22Rv1 (cell line): Measurements from ENCODE around the gene SORCS2.
A peak's percentile ranks its signal among the peaks of the same experiment; 100 is the strongest.

Experiments
- H3K27ac ChIP-seq: fragments of 450-650 bp; 2 replicates; pipeline ENCODE4 v1.5.1; 2017
- ZFX ChIP-seq: fragments of 450-650 bp; IDR thresholded peaks from 2 replicates; pipeline ENCODE4 v1.6.1; 2017; ENCODE audit warnings: antibody characterized with exemption, borderline replicate concordance
- TF ChIP-seq, protein P1 (sequence below): fragments of 450-650 bp; IDR thresholded peaks from 2 replicates; pipeline ENCODE4 v1.5.1; 2017; ENCODE audit warnings: mild to moderate bottlenecking

The SORCS2 gene

DNA sequence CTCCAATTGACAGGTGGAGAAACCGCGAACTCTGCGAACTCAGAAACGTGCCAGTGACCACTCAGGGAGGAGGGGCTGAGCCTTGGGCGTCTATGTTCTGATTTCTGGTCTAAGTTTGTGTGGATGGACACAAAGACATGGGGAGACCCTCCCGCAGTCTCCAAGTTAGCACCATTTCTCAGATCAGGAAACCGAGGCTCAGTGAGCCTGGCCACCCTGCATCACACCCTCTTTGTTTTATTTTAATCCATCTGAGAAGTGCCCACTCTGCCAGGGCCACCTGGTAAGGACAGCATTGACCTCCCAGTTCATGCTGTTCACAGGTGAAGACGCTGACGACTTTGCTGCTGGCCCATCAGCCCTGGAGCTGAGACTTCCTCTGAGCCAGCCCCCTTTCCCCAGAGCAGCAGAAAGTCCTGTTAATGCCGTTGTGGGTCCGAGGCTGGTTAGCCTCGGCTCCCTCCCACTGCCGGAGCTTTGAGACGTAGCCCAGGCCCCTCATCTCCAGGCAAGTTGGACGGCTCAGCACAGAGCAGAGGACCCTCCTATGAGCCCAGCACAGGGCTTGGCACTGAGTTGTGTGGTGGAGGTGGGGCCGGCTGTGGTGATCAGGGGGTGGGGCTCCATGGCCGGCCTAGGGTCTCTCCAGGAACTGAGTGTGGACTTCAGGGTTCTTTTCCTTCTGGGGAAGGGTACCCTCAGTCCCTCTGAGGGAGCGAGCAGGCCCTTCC lies 198.7 kb downstream of the SORCS2 start:
- no peak overlapping the region for H3K27ac ChIP-seq
- TF ChIP-seq ZFX, result no peak
- TF ChIP-seq, protein P1, sequence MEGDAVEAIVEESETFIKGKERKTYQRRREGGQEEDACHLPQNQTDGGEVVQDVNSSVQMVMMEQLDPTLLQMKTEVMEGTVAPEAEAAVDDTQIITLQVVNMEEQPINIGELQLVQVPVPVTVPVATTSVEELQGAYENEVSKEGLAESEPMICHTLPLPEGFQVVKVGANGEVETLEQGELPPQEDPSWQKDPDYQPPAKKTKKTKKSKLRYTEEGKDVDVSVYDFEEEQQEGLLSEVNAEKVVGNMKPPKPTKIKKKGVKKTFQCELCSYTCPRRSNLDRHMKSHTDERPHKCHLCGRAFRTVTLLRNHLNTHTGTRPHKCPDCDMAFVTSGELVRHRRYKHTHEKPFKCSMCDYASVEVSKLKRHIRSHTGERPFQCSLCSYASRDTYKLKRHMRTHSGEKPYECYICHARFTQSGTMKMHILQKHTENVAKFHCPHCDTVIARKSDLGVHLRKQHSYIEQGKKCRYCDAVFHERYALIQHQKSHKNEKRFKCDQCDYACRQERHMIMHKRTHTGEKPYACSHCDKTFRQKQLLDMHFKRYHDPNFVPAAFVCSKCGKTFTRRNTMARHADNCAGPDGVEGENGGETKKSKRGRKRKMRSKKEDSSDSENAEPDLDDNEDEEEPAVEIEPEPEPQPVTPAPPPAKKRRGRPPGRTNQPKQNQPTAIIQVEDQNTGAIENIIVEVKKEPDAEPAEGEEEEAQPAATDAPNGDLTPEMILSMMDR, result no peak

DNA sequence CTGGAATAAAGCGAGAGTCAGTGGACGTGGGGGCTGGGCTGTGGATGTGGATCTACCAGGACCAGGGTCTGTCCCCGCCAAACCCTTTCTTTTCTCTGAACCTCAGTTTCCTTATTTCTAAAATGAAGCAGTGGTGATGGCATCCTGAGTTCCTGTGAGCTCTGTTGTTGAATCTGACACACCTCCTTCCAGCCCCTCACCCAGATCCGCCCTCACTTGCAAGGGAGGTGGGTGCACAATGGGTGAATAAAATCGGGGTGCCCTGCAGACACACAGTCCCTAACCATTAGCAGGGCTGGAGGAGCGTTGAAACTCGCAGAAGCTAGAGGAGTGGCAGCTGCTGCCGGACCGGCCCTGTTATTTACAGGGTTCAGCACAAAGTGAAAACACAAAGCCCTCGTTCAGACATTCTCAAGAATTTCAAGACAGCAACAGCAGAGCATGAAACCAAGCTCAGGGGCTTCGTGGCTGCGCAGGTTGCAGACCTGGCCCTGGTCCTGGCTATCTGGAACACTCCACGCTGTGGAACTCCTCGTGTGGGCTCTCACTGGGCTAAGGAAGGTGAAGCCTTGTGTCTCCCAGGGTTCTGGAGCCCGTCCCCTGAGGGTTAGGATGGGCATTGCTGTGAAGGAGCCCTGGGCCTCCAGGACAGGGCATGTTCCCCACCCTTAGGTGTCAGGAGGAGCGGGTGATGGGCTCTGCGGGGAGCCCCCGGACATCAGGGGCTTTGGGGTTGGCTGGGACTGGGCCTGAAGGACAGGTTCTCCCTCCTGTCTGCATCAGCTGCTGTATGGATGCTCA lies 199.5 kb downstream of the SORCS2 start:
- no peak for TF ChIP-seq ZFX
- TF ChIP-seq, protein P1, result no peak
- no peak overlapping the region for H3K27ac ChIP-seq

DNA sequence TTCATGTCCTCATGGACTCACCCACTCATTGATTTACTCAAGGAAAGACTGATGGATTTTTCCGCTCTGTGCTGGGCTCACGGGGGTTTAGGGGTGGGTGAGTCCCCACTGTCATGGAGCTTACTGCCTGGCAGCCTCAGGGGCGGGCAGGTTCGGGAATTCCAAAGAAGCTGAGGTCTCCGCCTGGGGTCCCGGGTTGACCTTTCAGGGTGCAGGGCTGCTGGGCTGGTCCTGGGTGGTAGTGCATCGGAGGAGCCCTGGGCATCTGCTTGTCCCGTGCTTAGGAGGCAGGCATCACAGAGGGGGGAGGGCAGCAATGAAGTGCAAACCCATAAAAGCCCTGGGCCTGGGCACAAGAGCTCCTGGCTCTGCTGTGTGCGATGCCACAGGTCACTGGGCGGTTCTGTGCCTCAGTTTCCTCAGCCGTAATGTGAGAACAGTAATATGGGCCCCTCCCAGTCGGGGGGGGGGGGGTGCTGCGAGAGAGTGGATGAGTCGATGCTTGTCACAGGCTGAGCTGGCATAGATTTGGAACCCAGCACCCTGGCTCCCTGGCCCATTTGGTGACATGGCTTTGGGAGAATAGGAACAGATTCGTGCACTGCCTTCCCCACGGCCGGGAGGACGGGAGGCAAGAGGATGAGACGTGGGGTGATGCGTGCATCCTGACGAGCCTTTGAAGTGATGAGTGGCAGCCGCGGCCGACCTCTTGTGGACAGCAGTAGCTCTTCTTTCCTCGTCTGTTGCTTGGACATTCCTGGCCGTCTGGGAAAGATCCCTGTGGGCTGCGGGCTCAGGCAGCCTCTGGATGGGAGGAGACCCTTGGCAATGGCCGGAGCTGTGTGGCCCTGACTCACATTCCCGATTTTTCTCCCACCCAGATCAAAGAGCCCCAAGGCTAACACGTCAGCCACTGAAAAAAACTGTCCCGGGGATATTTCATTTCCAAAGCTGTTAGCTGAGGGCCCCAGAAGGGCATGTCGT lies 200.4 kb downstream of the SORCS2 start:
- no peak overlapping the region for H3K27ac ChIP-seq
- TF ChIP-seq, protein P1, result 0 out of 2 replicates have a peak, but pooled peaks have one; percentile 12
- no peak for TF ChIP-seq ZFX

DNA sequence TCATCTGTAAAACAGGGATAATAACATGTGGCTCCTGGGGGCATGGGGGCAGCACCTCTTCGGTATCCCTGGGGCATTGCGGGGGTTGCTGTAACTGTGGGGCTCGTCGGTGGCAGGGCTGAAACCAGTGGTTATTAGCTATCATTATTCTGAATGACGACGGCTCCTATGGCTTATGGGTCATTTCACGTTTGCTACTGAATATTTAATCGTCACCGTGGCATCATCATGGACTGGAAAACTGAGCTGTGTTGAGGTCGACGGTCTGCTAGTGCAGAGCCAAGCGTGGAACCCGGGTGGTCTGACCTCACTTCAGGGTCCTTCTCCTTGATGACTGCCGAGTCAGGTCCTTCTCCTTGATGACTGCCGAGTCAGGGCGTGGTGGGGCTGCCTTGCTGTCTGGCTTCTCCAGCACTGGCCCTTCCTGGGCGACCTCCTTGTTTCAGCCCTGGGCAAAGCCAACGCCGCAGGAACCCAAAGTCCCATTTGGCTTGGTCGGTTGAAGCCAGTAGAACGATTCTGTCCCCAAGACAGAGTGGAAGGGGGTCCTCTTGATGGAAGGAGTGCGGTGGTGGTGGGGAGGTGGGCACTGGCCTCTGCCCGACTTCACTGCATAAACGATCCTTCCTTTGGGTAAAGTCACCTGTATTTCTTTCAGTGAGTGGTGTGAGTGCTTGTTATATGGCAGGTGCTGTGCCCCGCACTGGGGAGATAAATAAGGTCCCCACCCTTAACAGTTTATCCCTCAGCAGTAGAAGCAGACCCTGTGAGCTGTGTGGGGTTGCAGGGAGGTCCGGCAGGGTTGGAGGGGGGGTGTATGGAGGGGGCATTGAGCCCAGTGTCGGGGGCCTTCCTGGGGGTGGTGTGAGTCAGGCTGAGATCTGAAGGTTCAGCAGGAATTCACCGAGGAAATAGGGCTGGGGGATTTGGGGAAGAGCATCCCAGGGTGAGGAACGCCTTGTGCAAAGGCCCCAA lies 201.6 kb downstream of the SORCS2 start:
- H3K27ac ChIP-seq, result no peak overlapping the region
- TF ChIP-seq, protein P1, result no peak
- no peak for TF ChIP-seq ZFX

DNA sequence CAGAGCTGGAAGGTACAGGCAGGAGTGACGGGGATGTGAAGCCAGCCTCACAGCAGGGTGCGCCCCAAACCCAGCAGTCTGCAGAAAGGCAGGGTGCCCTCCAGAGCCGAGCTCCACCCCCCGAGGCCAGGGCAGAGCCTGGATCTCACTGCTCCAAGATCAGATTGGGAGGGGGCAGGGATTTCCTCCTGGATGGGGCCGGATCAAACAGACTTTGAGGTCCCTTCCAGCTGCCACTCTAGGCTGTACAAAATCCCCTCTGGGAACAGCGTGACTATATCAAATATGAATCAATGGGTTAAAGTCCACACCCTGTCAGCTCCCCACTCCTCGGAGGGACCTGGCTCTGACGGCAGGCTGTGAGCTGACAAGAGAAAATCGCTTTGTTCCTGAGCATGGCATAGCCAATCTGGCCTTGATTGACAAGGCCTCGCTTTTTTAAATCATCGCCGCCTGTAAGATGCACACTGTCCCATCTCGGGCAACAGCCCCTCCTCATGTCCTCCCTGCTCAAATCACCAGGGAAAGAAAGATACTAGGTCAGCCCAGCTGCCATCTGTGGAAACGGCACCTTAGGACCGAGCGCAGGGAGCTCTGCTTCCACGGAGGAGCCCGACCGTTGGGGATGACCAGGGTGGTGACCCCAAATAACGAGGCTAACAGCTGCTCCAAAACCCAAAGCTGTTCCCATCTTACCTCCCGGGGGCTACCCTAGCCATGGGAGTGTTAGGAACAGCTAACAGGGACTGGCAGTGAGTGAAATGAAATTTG lies 202.5 kb downstream of the SORCS2 start:
- no peak overlapping the region for H3K27ac ChIP-seq
- TF ChIP-seq ZFX, result no peak
- TF ChIP-seq, protein P1, result no peak
